Neural cell (in vitro differentiated cells): ENCODE data around the gene POLR1G.

ENCODE experiments used
- CTCF ChIP-seq: fragments of 450-650 bp; IDR thresholded peaks from 2 replicates; pipeline ENCODE4 v1.5.1; 2014; ENCODE audit warnings: antibody characterized with exemption, mild to moderate bottlenecking, moderate library complexity; ENCODE audit not compliant: poor library complexity, severe bottlenecking
- EP300 ChIP-seq: fragments of 450-650 bp; conservative IDR thresholded peaks from 2 replicates; pipeline ENCODE4 v1.6.1; 2014; ENCODE audit warnings: antibody characterized with exemption, mild to moderate bottlenecking, moderate library complexity; ENCODE audit not compliant: poor library complexity, severe bottlenecking
- EZH2 ChIP-seq: fragments of 200-600, 300-800 bp; shearing (Covaris generic), sonication (generic); IDR thresholded peaks from 2 replicates; pipeline ENCODE4 v1.6.1; 2014; ENCODE audit warnings: antibody characterized with exemption, low read length, borderline replicate concordance, mild to moderate bottlenecking; ENCODE audit not compliant: insufficient read depth, poor library complexity, severe bottlenecking
- MXI1 ChIP-seq: fragments of 450-650 bp; conservative IDR thresholded peaks from 2 replicates; pipeline ENCODE4 v1.6.1; 2014; ENCODE audit warnings: antibody characterized with exemption, mild to moderate bottlenecking; ENCODE audit not compliant: poor library complexity, severe bottlenecking
- POLR2AphosphoS5 ChIP-seq: IDR thresholded peaks from 2 replicates; pipeline ENCODE4 v1.6.1; 2012
- TAF1 ChIP-seq: IDR thresholded peaks from 2 replicates; pipeline ENCODE4 v1.6.1; 2012; ENCODE audit warnings: low read depth
- TF ChIP-seq, protein P1 (sequence below): IDR thresholded peaks from 2 replicates; pipeline ENCODE4 v1.6.1; 2012; ENCODE audit warnings: borderline replicate concordance

DNA sequence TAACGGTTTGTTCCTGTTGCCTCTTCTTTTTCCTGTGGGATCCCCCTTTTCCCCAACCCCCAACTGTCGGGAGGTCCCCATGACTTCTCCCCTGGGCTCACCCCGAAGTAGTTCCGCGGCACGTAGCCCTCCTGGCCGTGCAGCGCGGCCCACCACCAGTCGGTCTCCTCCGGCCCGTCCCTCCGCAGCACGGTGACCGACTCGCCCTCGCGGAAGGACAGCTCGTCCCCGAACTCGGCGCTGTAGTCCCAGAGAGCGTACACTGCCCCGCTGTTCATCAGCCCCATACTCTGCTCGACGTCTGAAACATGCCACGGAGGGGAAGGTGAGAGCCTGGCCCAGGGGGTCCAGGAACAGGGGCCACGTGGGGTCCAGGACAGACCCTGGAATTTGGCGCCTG is 24.0 kb upstream of the POLR1G start:
- TF ChIP-seq CTCF, result no peak
- no peak for TF ChIP-seq POLR2AphosphoS5
- TF ChIP-seq EP300, result no peak
- no peak for TF ChIP-seq EZH2
- TF ChIP-seq, protein P1, sequence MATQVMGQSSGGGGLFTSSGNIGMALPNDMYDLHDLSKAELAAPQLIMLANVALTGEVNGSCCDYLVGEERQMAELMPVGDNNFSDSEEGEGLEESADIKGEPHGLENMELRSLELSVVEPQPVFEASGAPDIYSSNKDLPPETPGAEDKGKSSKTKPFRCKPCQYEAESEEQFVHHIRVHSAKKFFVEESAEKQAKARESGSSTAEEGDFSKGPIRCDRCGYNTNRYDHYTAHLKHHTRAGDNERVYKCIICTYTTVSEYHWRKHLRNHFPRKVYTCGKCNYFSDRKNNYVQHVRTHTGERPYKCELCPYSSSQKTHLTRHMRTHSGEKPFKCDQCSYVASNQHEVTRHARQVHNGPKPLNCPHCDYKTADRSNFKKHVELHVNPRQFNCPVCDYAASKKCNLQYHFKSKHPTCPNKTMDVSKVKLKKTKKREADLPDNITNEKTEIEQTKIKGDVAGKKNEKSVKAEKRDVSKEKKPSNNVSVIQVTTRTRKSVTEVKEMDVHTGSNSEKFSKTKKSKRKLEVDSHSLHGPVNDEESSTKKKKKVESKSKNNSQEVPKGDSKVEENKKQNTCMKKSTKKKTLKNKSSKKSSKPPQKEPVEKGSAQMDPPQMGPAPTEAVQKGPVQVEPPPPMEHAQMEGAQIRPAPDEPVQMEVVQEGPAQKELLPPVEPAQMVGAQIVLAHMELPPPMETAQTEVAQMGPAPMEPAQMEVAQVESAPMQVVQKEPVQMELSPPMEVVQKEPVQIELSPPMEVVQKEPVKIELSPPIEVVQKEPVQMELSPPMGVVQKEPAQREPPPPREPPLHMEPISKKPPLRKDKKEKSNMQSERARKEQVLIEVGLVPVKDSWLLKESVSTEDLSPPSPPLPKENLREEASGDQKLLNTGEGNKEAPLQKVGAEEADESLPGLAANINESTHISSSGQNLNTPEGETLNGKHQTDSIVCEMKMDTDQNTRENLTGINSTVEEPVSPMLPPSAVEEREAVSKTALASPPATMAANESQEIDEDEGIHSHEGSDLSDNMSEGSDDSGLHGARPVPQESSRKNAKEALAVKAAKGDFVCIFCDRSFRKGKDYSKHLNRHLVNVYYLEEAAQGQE, result no peak
- TF ChIP-seq TAF1, result no peak
- TF ChIP-seq MXI1, result no peak
